IMR-90 (cell line): Measurements from ENCODE around the gene MTMR2. TPM values are rescaled to one million over a fixed set of nuclear protein-coding genes. Genes with fewer than 3 reads are reported as not detected.

Experiments
- ATAC-seq: fragments of 200-7000 bp; cut with Tn5 transposase; 2 replicates; pipeline ENCODE4 v1.9.1; 2020; ENCODE audit warnings: low read depth, mild to moderate bottlenecking, moderate library complexity
- BruUV-seq: library from RNA; stranded (reverse); fragments of 400-500 nt; replicated peaks from 2 replicates; lab custom pipeline; 2021; lab: Mats Ljungman, UMichigan
- CTCF ChIA-PET: fragments of 300-600 bp; formaldehyde crosslinking; extraction: SDS; loops from one replicate; lab custom pipeline; 2021; ENCODE audit warnings: antibody characterized with exemption; lab: Yijun Ruan, JAX
- POLR2A ChIA-PET: fragments of 300-600 bp; sonication (Branson Sonifier 250); formaldehyde crosslinking; loops from one replicate; lab custom pipeline; 2022; ENCODE audit warnings: antibody characterized with exemption; ENCODE audit not compliant: unreplicated experiment; lab: Charles Lee
- DNase-seq: peaks from one replicate; pipeline ENCODE4 v3.0.0; 2013
- H2AFZ ChIP-seq: replicated peaks from 2 replicates; pipeline ENCODE3; 2013; ENCODE audit warnings: low read length, mild to moderate bottlenecking; ENCODE audit not compliant: poor library complexity
- H2AK5ac ChIP-seq: 2 replicates; pipeline ENCODE4 v1.6.1; 2013; ENCODE audit warnings: low read depth, low read length, inconsistent platforms
- H2AK9ac ChIP-seq: replicated peaks from 2 replicates; pipeline ENCODE3; 2013; ENCODE audit warnings: mild to moderate bottlenecking, low read depth, low read length, moderate library complexity; ENCODE audit not compliant: poor library complexity
- H2BK120ac ChIP-seq: 2 replicates; pipeline ENCODE4 v1.6.1; 2013; ENCODE audit warnings: low read depth, low read length, inconsistent platforms
- H2BK15ac ChIP-seq: 3 replicates; pipeline ENCODE4 v1.6.1; 2013; ENCODE audit warnings: low read depth, low read length, inconsistent platforms
- H2BK20ac ChIP-seq: 2 replicates; pipeline ENCODE4 v1.6.1; 2013; ENCODE audit warnings: low read depth, mild to moderate bottlenecking, inconsistent platforms, low read length, moderate library complexity
- H2BK5ac ChIP-seq: 2 replicates; pipeline ENCODE4 v1.6.1; 2013; ENCODE audit warnings: mild to moderate bottlenecking, low read depth, low read length, inconsistent platforms; ENCODE audit not compliant: poor library complexity, severe bottlenecking
- H3K14ac ChIP-seq: replicated peaks from 2 replicates; pipeline ENCODE4 v1.6.1; 2013; ENCODE audit warnings: low read depth, low read length, inconsistent platforms
- H3K18ac ChIP-seq: 2 replicates; pipeline ENCODE4 v1.6.1; 2013; ENCODE audit warnings: low read depth, low read length, control low read depth
- H3K23ac ChIP-seq: 2 replicates; pipeline ENCODE4 v1.6.1; 2013; ENCODE audit warnings: low read depth, low read length, inconsistent platforms
- H3K27ac ChIP-seq: 2 replicates; pipeline ENCODE4 v1.5.1; 2013; ENCODE audit warnings: mild to moderate bottlenecking, control low read depth, low read length; ENCODE audit not compliant: insufficient read depth
- H3K27me3 ChIP-seq: 2 replicates; pipeline ENCODE4 v1.6.1; 2013; ENCODE audit warnings: low read length; ENCODE audit not compliant: control insufficient read depth, insufficient read depth
- H3K36me3 ChIP-seq: 2 replicates; pipeline ENCODE4 v1.6.1; 2013; ENCODE audit warnings: low read length, mixed read lengths; ENCODE audit not compliant: control insufficient read depth, insufficient read depth
- H3K4ac ChIP-seq: 2 replicates; pipeline ENCODE4 v1.6.1; 2013; ENCODE audit warnings: low read depth, low read length, inconsistent platforms
- H3K4me1 ChIP-seq: 2 replicates; pipeline ENCODE4 v1.6.1; 2013; ENCODE audit warnings: low read length, mixed read lengths; ENCODE audit not compliant: control insufficient read depth, insufficient read depth
- H3K4me2 ChIP-seq: 2 replicates; pipeline ENCODE4 v1.6.1; 2013; ENCODE audit warnings: low read depth, mild to moderate bottlenecking, control low read depth, low read length, moderate library complexity
- H3K4me3 ChIP-seq: 2 replicates; pipeline ENCODE4 v1.5.1; 2013; ENCODE audit warnings: low read depth, mild to moderate bottlenecking, control low read depth, low read length, moderate library complexity; ENCODE audit not compliant: insufficient read depth
- H3K56ac ChIP-seq: 2 replicates; pipeline ENCODE4 v1.6.1; 2013; ENCODE audit warnings: low read length, inconsistent platforms; ENCODE audit not compliant: insufficient read depth; ENCODE audit errors: extremely low read depth
- H3K79me1 ChIP-seq, 2 experiments: 2 replicates each; pipeline ENCODE4 v1.6.1; 2013; ENCODE audit warnings: low read length in 2 of 2, inconsistent platforms in 1 of 2, low read depth in 1 of 2
- H3K9ac ChIP-seq: 2 replicates; pipeline ENCODE4 v1.6.1; 2013; ENCODE audit warnings: low read depth, low read length, control low read depth
- H3K9me1 ChIP-seq: 2 replicates; pipeline ENCODE4 v1.6.1; 2013; ENCODE audit warnings: low read length, inconsistent platforms; ENCODE audit not compliant: insufficient read depth
- H3K9me3 ChIP-seq: 2 replicates; pipeline ENCODE4 v1.6.1; 2013; ENCODE audit warnings: low read length; ENCODE audit not compliant: control insufficient read depth, insufficient read depth
- H4K20me1 ChIP-seq: 2 replicates; pipeline ENCODE4 v1.6.1; 2013; ENCODE audit warnings: low read length, inconsistent platforms; ENCODE audit not compliant: insufficient read depth
- H4K5ac ChIP-seq: 2 replicates; pipeline ENCODE4 v1.6.1; 2013; ENCODE audit warnings: mild to moderate bottlenecking, low read depth, low read length, control low read depth
- H4K8ac ChIP-seq, 2 experiments: 2 replicates each; pipeline ENCODE4 v1.6.1; 2013; ENCODE audit warnings: low read depth in 2 of 2, low read length in 2 of 2, control low read depth in 1 of 2, inconsistent platforms in 1 of 2
- H4K91ac ChIP-seq: 2 replicates; pipeline ENCODE4 v1.6.1; 2013; ENCODE audit warnings: low read depth, low read length, inconsistent platforms; ENCODE audit not compliant: insufficient read depth
- BHLHE40 ChIP-seq: fragments of 150-350 bp; IDR thresholded peaks from 2 replicates; pipeline ENCODE4 v1.6.1; 2016; ENCODE audit warnings: mild to moderate bottlenecking, low read depth, low read length
- CEBPB ChIP-seq: IDR thresholded peaks from 2 replicates; pipeline ENCODE4 v1.6.1; 2012; ENCODE audit warnings: low read depth, low read length, improper control_type of control experiment
- CHD1 ChIP-seq: IDR thresholded peaks from 2 replicates; pipeline ENCODE4 v1.6.1; 2012; ENCODE audit warnings: low read depth, low read length, improper control_type of control experiment
- CTCF ChIP-seq: conservative IDR thresholded peaks from 2 replicates; pipeline ENCODE4 v1.5.1; 2012; ENCODE audit warnings: mild to moderate bottlenecking, low read depth, low read length, improper control_type of control experiment
- FOS ChIP-seq: fragments of 150-350 bp; IDR thresholded peaks from 2 replicates; pipeline ENCODE4 v1.6.1; 2016; ENCODE audit warnings: low read depth, low read length
- MAFK ChIP-seq: IDR thresholded peaks from 2 replicates; pipeline ENCODE4 v1.6.1; 2012; ENCODE audit warnings: low read depth, low read length, improper control_type of control experiment
- MAZ ChIP-seq: IDR thresholded peaks from 2 replicates; pipeline ENCODE4 v1.6.1; 2012; ENCODE audit warnings: low read depth, mild to moderate bottlenecking, low read length, improper control_type of control experiment, moderate library complexity, borderline replicate concordance
- MXI1 ChIP-seq: IDR thresholded peaks from 2 replicates; pipeline ENCODE4 v1.6.1; 2012; ENCODE audit warnings: low read depth, mild to moderate bottlenecking, low read length, moderate library complexity, borderline replicate concordance
- NFE2L2 ChIP-seq: fragments of 150-350 bp; IDR thresholded peaks from 2 replicates; pipeline ENCODE4 v1.6.1; 2016; ENCODE audit warnings: low read depth, mild to moderate bottlenecking, low read length
- POLR2A ChIP-seq: IDR thresholded peaks from 2 replicates; pipeline ENCODE4 v1.6.1; 2012; ENCODE audit warnings: mild to moderate bottlenecking, low read depth, low read length
- RAD21 ChIP-seq: IDR thresholded peaks from 2 replicates; pipeline ENCODE4 v1.6.1; 2012; ENCODE audit warnings: low read length, improper control_type of control experiment
- RCOR1 ChIP-seq: IDR thresholded peaks from 2 replicates; pipeline ENCODE4 v1.6.1; 2012; ENCODE audit warnings: mild to moderate bottlenecking, low read length, improper control_type of control experiment; ENCODE audit not compliant: insufficient replicate concordance
- RFX5 ChIP-seq: IDR thresholded peaks from 2 replicates; pipeline ENCODE4 v1.8.0; 2012; ENCODE audit warnings: low read depth, mild to moderate bottlenecking, low read length, moderate library complexity
- SMC3 ChIP-seq: fragments of 150-350 bp; IDR thresholded peaks from 2 replicates; pipeline ENCODE4 v1.6.1; 2016; ENCODE audit warnings: low read depth, mild to moderate bottlenecking, antibody characterized with exemption, low read length, moderate library complexity
- USF2 ChIP-seq: fragments of 150-350 bp; IDR thresholded peaks from 2 replicates; pipeline ENCODE4 v1.6.1; 2017; ENCODE audit warnings: mild to moderate bottlenecking, antibody characterized with exemption, low read length, low read depth
- dilution Hi-C: fragments of 300-500 bp; cut with HindIII; formaldehyde crosslinking; loops from one replicate; pipeline ENCODE4 v1.14.3; 2018; ENCODE audit warnings: low sequenced_read_pairs; ENCODE audit not compliant: unreplicated experiment
- in situ Hi-C: fragments of 300-500 bp; cut with MboI; formaldehyde crosslinking; loops from 3 replicates; pipeline ENCODE4 v1.14.3; 2019; ENCODE audit warnings: low sequenced_read_pairs, inconsistent platforms, mixed read lengths
- intact Hi-C: fragments of 100-400 bp; cut with micrococcal nuclease; formaldehyde crosslinking; loops from 2 replicates; pipeline ENCODE4 v1.10.0; 2022
- polyA plus RNA-seq, 3 experiments: library from polyadenylated mRNA; depleted of rRNA; stranded (reverse); fragments of >200 nt; gene quantifications; 2 replicates each; pipeline ENCODE4 v1.2.3, GENCODE V29; 2012; ENCODE audit warnings: low replicate concordance in 1 of 3
- total RNA-seq: library from RNA; depleted of rRNA; stranded (reverse); fragments of >200 nt; gene quantifications from 2 replicates; pipeline ENCODE4 v1.2.3, GENCODE V29; 2012
- TF ChIP-seq, protein P1 (sequence below): fragments of 150-350 bp; IDR thresholded peaks from 2 replicates; pipeline ENCODE4 v1.6.1; 2016; ENCODE audit warnings: low read depth, mild to moderate bottlenecking, low read length, moderate library complexity, borderline replicate concordance

Gene MTMR2
- total and polyA plus RNA-seq, 2 of the 4 experiments (the other 2 are of a cell fraction), result 16.6 to 30.6 TPM

GRCh38 chr11:95908826-95909225 is 15.1 kb downstream of the MTMR2 start:
- Histone ChIP-seq H2AK5ac (no peak overlapping the region), H3K27ac (no peak overlapping the region), H2BK120ac (no peak overlapping the region), H2BK5ac (peak overlapping the region; percentile 20), H2BK15ac (no peak overlapping the region), H3K9me1 (peaks cover 3% of the 10 kb centered on the region; the same call in 1 of the 2 replicates), H2BK20ac (no peak overlapping the region), H3K14ac (no peak overlapping the region), H3K4me3 (no peak overlapping the region), H3K4ac (no peak overlapping the region), H4K8ac (no peak overlapping the region), H4K5ac (no peak overlapping the region), H4K20me1 (peaks cover 7% of the 10 kb centered on the region; the same call in 1 of the 2 replicates), H4K91ac (no peak overlapping the region), H2AFZ (no peak overlapping the region), H3K23ac (no peak overlapping the region), H3K56ac (no peak overlapping the region), H3K79me1 (peaks cover 25 to 55% of the 10 kb centered on the region in 2 experiments), H3K4me2 (no peak overlapping the region), H3K18ac (no peak overlapping the region), H3K27me3 (no peaks in the 10 kb centered on the region), H3K9ac (no peak overlapping the region), H3K9me3 (no peaks in the 10 kb centered on the region), H3K4me1 (peaks cover 5% of the 10 kb centered on the region; the same call in 1 of the 2 replicates), H2AK9ac (no peak overlapping the region), H3K36me3 (no peaks in the 10 kb centered on the region)
- DNase-seq, result peak; percentile 49
- CTCF ChIA-PET, result no interaction called here
- intact Hi-C loops, result no loop called here
- no peak for ATAC-seq
- in situ Hi-C loops, result no loop called here
- no TSS peak for BruUV-seq
- TF ChIP-seq RCOR1, result no peak
- no peak for TF ChIP-seq RAD21
- no peak for TF ChIP-seq CHD1
- TF ChIP-seq CTCF, result no peak
- no peak for TF ChIP-seq MAFK
- TF ChIP-seq FOS, result no peak
- no peak for TF ChIP-seq USF2
- TF ChIP-seq MAZ, result no peak
- no peak for TF ChIP-seq CEBPB
- no peak for TF ChIP-seq POLR2A
- TF ChIP-seq, protein P1, sequence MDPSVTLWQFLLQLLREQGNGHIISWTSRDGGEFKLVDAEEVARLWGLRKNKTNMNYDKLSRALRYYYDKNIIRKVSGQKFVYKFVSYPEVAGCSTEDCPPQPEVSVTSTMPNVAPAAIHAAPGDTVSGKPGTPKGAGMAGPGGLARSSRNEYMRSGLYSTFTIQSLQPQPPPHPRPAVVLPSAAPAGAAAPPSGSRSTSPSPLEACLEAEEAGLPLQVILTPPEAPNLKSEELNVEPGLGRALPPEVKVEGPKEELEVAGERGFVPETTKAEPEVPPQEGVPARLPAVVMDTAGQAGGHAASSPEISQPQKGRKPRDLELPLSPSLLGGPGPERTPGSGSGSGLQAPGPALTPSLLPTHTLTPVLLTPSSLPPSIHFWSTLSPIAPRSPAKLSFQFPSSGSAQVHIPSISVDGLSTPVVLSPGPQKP, result no peak
- TF ChIP-seq BHLHE40, result no peak
- TF ChIP-seq NFE2L2, result no peak
- TF ChIP-seq MXI1, result no peak
- TF ChIP-seq RFX5, result no peak
- TF ChIP-seq SMC3, result no peak
- POLR2A ChIA-PET, result no interaction called here
- dilution Hi-C loops, result no loop called here
